ENCODE measurements around the gene LOC128125822.

GRCh38 chr6:63600136-63600535 lies 27.9 kb downstream of the LOC128125822 start:
- TF ChIP-seq POLR2A (IDR thresholded peaks at IDR 0.05): no peak
- no peak for TF ChIP-seq CTCF (IDR thresholded peaks at IDR 0.05)

All from testis (tissue), 2 donors.